GM13977 (cell line): Measurements from ENCODE around the gene ACADVL.

Experiments
- DNase-seq: peaks from one replicate; pipeline ENCODE4 v3.0.0; 2012; ENCODE audit warnings: low spot score
- in situ Hi-C: fragments of 300-500 bp; cut with MboI; formaldehyde crosslinking; loops from one replicate; pipeline ENCODE4 v1.12.0; 2022; ENCODE audit warnings: low sequenced_read_pairs, low pct_unique_long_range_greater_than_20kb, mixed read lengths, inconsistent platforms; ENCODE audit not compliant: unreplicated experiment
- TF ChIP-seq, protein P1 (sequence below): IDR thresholded peaks from 2 replicates; pipeline ENCODE4 v1.5.1; 2012; ENCODE audit warnings: mild to moderate bottlenecking, control low read depth; ENCODE audit not compliant: insufficient read depth; ENCODE audit errors: extremely low read depth, missing control alignments

Gene ACADVL

DNA sequence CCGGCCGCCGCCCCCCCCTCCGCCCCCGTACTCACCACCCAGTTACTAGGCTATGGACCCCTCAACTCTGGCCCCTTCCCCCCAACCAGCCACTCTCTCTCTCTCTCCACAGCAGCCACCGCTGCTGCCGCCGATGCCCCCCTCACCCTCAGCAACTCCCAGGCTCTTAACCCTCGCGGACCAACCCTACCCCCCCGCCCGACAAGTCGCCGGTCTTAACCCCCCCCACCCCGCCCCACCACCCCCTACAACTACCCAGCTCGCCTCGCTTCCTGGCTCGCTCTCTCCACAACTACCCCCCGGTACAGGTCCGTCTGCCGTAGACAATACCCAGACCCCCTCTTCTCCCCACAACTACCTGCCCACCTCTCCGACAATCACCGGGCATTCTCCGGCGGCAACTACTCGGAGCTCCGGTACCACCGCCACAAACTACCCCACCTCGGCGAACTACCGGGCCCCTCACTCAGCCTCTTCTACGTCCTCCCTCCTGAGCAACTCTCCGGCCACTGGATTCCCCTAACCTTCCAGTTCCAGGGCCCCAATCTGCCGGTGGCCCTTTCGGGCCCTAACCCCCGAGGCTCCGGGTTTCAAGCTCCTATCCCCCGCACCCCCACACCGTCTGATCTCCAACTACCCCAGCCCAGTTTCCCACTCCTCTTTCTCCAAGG is 18.8 kb downstream of the ACADVL start:
- TF ChIP-seq, protein P1, sequence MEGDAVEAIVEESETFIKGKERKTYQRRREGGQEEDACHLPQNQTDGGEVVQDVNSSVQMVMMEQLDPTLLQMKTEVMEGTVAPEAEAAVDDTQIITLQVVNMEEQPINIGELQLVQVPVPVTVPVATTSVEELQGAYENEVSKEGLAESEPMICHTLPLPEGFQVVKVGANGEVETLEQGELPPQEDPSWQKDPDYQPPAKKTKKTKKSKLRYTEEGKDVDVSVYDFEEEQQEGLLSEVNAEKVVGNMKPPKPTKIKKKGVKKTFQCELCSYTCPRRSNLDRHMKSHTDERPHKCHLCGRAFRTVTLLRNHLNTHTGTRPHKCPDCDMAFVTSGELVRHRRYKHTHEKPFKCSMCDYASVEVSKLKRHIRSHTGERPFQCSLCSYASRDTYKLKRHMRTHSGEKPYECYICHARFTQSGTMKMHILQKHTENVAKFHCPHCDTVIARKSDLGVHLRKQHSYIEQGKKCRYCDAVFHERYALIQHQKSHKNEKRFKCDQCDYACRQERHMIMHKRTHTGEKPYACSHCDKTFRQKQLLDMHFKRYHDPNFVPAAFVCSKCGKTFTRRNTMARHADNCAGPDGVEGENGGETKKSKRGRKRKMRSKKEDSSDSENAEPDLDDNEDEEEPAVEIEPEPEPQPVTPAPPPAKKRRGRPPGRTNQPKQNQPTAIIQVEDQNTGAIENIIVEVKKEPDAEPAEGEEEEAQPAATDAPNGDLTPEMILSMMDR = no peak
- in situ Hi-C loops = no loop called here
- no peak for DNase-seq

DNA sequence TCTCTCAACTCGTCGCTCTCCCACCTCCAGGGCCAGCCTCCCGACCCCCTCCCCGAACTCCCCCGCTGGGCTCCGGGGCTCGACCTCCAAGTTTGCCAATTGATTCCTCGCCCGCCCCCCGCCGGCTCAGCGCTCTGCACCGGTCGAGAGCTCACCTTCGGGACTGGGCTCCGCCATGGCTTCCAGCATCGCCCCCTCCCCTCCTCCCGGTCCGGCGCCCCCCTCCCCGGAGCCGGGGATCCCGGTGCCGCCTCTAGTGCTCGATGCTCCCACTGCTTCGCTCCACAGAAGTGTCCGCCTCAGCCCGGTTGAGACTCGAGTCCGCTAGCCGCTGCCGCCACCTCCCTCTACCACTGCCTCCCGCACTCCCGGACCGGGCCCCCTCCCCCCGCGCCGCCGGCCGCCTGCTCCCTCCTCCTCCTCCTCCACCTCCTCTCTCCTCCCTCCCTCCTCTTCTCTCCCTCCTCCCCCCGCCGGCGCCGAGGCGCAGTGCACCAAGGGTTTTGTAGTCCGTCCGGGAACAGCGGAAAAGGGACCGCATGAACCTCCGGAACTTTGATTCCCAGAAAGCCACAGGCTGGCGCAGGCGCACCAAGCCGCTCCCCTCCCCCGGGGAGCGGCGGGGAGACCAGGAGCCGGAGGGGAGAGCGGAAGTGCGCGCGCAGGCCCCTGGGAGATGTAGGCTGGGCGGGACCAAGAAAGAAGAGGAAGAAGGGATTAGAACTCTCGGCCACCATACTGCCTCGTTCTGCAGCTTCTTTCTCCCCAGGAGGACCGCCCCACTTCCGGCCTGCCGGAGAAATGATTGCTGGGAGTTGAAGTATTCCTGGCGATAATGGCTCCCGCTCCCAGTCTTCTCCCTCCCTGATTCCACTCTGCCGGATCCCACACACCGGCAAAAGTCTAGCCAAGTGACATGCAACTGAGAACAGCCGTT is 19.6 kb downstream of the ACADVL start, which contains the start of gene PHF23:
Gene PHF23 (minus strand): TSS at position 367 of the 937 bp plus-strand sequence. CDS start 178 bp downstream, at position 189.
- in situ Hi-C loops = no loop called here
- TF ChIP-seq, protein P1 = no peak
- DNase-seq = peak; percentile 99

GRCh38 chr17:7240375-7240774 is 20.6 kb downstream of the ACADVL start:
- TF ChIP-seq, protein P1 = no peak
- in situ Hi-C loops = no loop called here
- no peak for DNase-seq

- DNase-seq = no peak
- TF ChIP-seq, protein P1 = no peak
- in situ Hi-C loops = no loop called here
Measured at GRCh38 chr17:7241090-7241733, 21.5 kb downstream of the ACADVL start.

GRCh38 chr17:7241783-7242716 is 22.3 kb downstream of the ACADVL start, which contains the start of gene GABARAP:
Gene GABARAP, minus strand, starts transcription at chr17:7242449. Its CDS starts 119 bp downstream, at chr17:7242330.
- TF ChIP-seq, protein P1 = no peak
- in situ Hi-C loops = no loop called here
- peak; percentile 88 for DNase-seq
